Measurements from ENCODE around the gene CRTC1.
A peak's percentile ranks its signal among the peaks of the same experiment; 100 is the strongest.

The CRTC1 gene

DNA sequence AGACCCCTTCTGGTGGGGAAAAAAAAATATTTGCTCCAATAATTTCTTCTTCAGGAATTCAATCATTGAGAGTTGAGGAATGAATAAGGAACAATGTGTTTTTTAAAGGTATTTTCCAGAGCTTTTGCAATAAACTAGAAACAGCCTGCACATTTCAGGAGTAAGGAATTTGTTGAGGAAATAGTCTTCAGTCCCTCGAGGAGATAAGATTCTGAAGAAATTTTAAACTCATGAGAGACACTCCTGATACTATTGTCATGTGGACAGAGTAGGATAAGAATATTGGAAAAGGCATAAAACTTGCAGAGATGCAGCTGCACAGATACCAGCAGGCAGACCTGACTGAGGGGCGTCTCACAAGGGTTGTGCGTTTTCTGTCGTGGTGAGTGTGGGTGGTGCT lies 71.0 kb downstream of the CRTC1 start:
- TF ChIP-seq, protein P1, sequence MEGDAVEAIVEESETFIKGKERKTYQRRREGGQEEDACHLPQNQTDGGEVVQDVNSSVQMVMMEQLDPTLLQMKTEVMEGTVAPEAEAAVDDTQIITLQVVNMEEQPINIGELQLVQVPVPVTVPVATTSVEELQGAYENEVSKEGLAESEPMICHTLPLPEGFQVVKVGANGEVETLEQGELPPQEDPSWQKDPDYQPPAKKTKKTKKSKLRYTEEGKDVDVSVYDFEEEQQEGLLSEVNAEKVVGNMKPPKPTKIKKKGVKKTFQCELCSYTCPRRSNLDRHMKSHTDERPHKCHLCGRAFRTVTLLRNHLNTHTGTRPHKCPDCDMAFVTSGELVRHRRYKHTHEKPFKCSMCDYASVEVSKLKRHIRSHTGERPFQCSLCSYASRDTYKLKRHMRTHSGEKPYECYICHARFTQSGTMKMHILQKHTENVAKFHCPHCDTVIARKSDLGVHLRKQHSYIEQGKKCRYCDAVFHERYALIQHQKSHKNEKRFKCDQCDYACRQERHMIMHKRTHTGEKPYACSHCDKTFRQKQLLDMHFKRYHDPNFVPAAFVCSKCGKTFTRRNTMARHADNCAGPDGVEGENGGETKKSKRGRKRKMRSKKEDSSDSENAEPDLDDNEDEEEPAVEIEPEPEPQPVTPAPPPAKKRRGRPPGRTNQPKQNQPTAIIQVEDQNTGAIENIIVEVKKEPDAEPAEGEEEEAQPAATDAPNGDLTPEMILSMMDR (IDR thresholded peaks at IDR 0.05; ENCODE audit: low read depth, low read length), result no peak
- no peak overlapping the region for H3K4me3 ChIP-seq (replicated peaks in 1 of 2; ENCODE audit: low read depth in 2 of 2, low read length in 2 of 2)
- peak in 1 of 2 donors; percentile 59 for DNase-seq (ENCODE audit: low read depth in 2 of 2)

DNA sequence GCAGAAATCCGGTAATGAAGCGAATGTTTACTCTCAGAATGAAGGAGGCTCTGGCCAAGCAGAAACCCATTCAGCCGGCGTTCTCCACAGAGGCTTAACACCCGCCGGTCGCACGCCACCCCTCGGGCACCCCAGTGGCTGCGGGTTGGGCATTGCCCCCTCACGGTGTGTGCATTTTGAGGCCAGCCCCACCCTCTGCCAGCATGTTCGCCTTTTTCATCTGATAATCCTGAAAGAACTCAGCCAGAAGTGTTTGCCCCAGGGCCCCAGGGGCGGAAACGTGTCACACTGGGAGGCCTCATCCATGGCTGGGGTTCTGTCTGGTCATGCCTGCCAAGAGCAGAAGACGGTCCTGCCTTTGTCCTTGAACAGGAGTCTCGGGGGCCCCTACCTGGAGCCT lies 73.4 kb downstream of the CRTC1 start:
- TF ChIP-seq, protein P1 (IDR thresholded peaks at IDR 0.05; ENCODE audit: low read depth, low read length), result no peak
- no peak for DNase-seq (ENCODE audit: low read depth in 2 of 2)

DNA sequence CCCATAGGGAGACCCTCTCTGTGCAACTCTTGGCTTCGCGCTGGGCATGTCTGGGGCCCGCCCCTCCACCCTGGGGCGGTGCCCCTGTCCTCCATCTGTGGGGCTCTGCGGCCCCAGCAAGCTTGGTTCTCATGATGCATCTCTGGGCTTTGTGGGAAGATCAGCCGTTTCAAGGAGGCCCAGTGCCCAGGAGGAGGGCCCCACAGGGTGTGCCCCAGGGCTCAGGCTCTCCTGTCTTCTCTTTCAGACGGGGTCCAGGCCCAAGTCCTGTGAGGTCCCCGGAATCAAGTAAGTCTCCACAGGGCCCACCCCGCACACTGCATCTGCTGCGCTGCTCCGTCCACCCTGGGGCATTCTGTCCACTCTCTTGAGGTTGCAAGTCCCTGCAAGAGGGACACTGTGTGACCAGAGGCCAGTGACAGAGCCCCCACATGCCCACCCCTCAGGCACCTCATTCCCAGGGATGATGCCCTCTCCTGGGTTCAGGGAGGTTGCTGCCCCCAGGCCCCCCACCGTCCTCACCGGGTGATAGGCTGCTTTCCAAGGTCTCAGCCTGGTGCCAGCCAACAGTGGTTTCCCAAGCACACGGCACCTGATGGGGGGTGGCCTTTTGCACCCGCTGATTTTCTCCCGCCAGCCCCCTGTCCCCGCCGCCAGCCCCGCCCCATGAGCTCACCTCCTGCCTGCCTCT lies 76.0 kb downstream of the CRTC1 start:
- no peak overlapping the region for H3K4me3 ChIP-seq (replicated peaks in 1 of 2; ENCODE audit: low read depth in 2 of 2, low read length in 2 of 2)
- TF ChIP-seq, protein P1 (IDR thresholded peaks at IDR 0.05; ENCODE audit: low read depth, low read length), result no peak
- DNase-seq (ENCODE audit: low read depth in 2 of 2), result no peak

More for the DNA sequence above, 73.4 kb downstream of the CRTC1 start:
- no peak overlapping the region for H3K4me3 ChIP-seq (replicated peaks in 1 of 2; ENCODE audit: low read depth in 2 of 2, low read length in 2 of 2)

DNA sequence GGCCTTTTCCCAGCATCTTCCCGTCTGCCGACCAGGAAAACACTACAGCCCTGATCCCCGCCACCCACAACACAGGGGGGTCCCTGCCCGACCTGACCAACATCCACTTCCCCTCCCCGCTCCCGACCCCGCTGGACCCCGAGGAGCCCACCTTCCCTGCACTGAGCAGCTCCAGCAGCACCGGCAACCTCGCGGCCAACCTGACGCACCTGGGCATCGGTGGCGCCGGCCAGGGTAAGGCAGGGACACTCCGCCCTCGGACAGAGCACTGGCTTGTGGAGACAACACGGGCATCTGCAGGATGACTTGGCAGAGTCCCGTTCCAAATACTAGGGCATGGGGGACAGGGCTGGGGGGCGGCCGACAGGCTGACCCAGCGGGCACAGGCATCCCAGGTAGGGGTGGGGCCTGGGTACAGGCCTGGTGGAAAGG lies 76.5 kb downstream of the CRTC1 start:
- TF ChIP-seq, protein P1 (IDR thresholded peaks at IDR 0.05; ENCODE audit: low read depth, low read length), result no peak
- no peak for DNase-seq (ENCODE audit: low read depth in 2 of 2)
- no peak overlapping the region for H3K4me3 ChIP-seq (replicated peaks in 1 of 2; ENCODE audit: low read depth in 2 of 2, low read length in 2 of 2)

DNA sequence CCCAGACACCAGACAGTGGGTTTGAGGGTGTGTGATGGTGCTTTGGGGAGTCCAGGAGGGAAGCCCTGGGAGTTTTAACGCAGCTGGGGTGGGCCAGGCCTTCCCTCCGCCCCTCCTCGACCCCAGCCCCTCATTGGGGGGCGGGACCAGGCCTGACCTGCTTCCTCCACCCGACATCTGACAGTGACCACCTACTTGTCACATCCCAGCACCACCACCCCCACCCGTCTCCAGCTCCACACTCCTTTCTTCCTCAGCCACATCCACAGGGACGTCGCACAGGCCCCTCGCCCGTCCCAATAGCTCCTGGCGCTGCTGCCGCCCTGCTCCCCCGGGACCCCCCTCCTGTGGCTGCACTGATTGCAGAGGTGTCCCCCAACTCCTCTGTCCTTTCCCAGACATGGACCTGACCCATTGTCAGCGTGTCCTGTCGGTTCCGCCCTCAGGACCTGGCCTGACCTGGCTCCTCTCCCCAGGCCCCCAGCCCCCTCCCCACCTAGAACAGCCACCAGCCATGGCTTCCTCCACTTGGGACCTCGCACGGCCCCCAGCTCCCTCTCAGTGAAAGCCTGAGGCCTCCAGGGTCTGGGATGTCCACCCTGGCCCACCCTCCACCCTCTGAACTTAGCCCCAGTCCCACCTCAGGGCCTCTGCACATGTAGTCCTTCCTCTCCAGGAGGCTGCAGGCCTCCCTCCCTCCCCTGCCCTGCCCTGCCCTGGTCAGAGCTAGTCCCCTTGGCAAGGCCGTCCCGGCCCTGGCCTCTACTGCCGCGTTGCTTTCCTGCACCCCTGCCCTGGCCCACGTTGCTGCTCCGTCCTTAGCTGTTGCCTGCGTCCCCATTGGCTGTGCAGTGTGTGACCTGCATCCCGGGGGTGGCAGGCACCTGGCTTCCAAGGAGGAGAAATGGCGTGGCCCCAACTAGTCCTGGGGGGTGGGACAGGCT lies 77.2 kb downstream of the CRTC1 start:
- no peak overlapping the region for H3K4me3 ChIP-seq (replicated peaks in 1 of 2; ENCODE audit: low read depth in 2 of 2, low read length in 2 of 2)
- DNase-seq (ENCODE audit: low read depth in 2 of 2), result no peak
- TF ChIP-seq, protein P1 (IDR thresholded peaks at IDR 0.05; ENCODE audit: low read depth, low read length), result no peak

DNA sequence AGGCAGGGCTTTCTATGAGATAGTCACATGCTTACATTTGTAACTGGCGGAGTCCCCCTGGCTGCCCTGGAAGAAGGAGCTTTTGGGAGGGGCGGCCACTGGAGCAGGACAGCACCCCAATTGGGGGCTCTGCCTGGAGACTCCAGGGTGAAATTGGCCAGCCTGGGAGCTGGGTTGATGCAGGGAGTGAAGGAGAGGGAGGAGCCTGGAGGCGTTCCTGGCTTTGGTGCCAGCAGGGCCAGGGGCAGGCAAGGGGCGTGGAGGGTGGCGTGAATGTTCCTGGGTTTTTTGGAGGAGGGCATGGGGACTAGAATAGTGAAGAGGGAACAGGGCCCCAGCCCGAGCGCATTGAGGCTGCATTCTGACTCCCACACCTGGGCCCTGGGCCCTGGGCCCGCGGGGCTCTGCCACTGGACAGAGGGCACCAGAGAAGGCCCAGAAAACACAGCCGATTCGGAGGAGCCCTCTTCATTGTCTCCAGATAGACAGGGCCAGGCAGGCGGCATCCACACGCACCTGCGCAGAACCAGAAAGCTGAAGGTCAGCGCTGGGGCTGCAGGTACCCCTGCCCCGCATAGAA lies 78.1 kb downstream of the CRTC1 start:
- H3K4me3 ChIP-seq (replicated peaks in 1 of 2; ENCODE audit: low read depth in 2 of 2, low read length in 2 of 2), result no peak overlapping the region
- TF ChIP-seq, protein P1 (IDR thresholded peaks at IDR 0.05; ENCODE audit: low read depth, low read length), result no peak
- DNase-seq (ENCODE audit: low read depth in 2 of 2), result no peak

Data from cardiac fibroblast (primary cell).